ENCODE data around the gene CAMK1.

Gene CAMK1

DNA sequence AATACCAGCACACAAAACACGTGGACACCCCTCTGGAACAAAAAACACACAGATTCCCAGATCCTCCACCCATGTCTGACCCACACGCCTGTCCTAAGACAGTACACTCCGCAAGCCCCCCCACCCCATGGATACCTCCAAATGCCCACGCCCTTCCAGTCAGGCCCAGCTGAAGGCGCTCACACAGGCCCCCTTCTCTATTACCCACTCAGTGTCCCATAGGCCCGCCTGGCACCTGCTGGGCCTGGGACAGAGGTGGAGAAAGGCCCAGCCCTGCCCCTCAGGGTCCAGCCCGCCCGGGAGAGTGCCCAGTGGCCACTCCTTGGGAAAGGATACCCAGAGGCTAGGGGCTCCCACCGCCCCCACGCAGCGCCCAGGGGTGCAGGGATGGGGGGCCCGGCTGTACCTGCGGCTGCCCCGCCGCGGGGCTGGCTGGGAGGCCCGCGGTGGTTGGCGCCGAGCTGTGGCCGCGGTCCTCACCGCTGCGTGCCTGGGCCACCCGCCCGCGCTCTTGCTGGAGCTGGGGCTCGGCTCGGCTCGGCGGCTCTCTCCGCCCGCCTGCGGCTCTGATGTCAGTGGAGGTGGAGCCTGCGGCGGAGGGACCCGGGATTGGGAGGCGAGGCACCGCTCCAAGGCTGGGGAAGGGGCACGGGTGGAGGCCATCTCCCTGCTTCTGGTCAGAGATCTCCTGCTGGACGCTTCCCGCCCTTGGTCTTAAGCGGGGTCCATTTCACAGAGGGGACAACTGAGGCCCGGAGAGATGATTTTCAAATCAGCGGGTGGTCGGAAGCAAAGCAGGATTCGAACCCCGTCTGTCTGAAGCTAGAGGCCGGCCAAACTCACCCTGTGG, at the start of gene CAMK1:
Gene CAMK1, minus strand, starts transcription at position 522 of the 850 bp plus-strand sequence. CDS start 2,198 bp downstream, outside the sequence.
- DNase-seq (ENCODE audit: low read depth), result no peak

DNA sequence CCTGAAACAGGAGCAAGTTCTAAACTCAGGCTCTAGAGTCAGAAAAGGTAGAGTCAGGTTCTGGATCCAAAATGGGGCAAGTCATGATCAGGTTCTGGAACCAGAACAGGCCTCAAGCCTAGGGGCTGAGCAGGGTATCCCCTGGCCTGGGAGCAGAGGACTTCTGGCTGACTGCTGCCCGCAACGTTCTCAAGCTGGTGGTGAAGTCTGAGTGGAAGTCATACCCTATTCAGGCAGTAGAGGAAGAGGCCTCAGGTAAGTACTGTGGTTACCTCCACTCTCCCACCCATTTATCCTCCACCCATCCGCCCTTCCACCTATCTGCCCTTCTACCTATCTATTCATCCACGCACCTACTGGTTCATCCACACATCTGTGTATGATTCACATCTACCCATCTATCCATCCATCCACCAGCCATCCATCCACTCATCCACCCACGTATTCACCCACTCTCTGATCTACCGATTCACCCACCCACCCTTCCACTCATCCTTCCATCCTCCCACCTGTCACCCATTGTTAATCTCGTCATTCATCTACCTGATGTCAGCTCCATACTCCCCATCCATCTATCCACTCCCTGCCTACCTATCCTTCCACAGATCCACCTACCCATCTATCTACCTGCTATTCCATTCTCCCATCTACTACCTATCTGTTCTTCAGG, 49.1 kb upstream of the CAMK1 start:
- no peak for DNase-seq (ENCODE audit: low read depth)

DNA sequence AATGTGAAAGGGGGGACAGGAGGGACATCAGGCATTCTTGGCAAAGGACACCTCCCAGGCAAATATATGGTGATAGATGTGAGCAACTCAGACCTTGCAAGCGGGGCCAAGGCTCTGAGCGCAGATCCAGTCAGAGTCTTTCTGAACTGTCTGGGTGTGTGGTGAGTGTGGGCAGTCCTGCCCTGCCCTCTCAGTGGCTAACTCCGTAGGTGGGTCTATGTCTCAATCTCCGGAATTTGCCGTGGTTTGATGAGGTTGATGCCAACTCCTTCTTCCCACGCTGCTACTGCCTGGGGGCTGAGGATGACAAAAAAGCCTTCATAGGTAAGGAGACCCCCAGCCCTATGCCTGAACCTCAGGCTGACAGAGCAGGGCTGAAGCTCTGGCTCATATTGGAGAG, 47.7 kb upstream of the CAMK1 start:
- no peak for DNase-seq (ENCODE audit: low read depth)

DNA sequence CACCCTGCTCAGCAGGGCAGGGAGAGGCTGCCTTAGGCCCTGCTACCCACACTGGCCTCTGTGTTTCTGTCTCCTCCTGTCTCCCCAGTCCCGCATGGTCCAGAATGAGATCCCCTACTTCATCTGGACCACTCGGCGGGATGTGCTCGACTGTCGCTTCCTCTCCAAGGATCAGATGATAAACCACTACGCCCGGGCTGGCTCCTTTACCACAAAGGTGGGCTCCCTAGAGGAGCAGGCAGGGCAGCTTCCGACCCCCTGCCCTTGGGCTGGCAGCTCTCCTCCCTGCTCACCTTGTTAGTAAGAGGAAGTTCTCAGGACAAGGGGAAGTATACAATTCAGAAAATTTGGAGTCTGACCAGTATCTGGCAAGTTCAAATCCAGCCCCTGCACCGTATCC, 46.2 kb upstream of the CAMK1 start:
- DNase-seq (ENCODE audit: low read depth), result no peak

DNA sequence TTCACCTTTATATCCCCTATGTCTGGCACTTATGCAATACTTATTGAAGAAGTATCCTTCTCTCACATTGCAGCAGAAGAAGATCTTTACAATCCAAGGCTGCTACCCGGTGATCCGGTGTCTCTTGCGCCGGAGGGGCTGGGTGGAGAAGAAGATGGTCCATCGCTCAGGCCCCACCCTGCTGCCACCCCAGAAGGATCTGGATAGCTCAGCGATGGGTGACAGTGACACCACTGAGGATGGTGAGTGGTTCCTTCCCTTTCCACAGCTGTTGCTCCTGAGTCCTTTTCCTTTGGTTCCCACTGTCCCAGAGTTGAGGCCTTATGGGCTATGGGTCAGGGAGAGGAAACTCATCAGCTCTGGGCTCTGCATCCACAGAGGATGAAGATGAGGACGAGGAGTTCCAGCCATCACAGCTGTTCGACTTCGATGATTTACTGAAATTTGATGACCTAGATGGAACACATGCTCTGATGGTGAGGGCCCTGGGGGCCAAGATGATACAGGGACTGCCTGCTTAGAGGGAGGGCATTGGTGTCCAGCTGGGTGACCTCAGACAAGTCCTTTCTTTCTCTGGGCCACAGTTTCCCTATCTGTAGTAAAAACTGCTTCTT, 43.2 kb upstream of the CAMK1 start:
- DNase-seq (ENCODE audit: low read depth), result no peak

DNA sequence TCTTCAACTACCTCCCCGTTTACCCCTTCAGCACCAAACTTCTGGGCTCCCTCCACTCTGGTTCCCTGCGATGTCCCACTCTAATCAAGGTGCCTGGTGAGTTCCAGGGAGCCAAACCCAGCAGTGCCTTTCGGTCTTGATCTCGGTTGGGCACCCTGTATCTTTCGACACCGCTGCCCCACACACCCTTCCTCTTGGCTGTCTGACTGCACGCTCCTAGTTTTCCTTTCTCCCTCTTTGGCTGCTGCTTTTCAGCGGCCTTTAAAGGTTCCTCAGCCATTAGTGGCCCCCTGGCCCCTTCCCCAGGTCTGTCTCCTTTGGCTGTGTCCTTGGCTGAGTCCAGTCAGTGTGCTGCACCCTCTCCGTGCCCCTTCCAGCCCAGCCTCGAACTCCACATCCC, 41.1 kb upstream of the CAMK1 start:
- DNase-seq (ENCODE audit: low read depth), result no peak

DNA sequence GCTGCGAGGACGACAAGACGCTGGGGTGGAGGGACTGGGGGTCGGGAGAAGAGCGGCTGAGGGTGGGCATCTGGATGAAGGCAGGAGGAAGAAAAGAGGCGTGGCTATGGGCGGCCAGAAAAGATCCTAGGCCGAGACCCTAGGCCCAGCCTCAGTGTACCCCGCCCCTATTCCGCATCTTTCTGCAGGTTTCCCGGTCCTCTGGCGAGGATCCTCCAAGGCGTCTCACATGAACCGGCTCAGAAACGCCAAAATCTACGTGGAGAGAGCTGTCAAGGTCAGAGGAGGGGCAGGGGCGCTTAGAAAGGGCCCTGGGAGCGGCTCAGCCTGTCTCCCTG, 40.7 kb upstream of the CAMK1 start:
- no peak for DNase-seq (ENCODE audit: low read depth)

DNA sequence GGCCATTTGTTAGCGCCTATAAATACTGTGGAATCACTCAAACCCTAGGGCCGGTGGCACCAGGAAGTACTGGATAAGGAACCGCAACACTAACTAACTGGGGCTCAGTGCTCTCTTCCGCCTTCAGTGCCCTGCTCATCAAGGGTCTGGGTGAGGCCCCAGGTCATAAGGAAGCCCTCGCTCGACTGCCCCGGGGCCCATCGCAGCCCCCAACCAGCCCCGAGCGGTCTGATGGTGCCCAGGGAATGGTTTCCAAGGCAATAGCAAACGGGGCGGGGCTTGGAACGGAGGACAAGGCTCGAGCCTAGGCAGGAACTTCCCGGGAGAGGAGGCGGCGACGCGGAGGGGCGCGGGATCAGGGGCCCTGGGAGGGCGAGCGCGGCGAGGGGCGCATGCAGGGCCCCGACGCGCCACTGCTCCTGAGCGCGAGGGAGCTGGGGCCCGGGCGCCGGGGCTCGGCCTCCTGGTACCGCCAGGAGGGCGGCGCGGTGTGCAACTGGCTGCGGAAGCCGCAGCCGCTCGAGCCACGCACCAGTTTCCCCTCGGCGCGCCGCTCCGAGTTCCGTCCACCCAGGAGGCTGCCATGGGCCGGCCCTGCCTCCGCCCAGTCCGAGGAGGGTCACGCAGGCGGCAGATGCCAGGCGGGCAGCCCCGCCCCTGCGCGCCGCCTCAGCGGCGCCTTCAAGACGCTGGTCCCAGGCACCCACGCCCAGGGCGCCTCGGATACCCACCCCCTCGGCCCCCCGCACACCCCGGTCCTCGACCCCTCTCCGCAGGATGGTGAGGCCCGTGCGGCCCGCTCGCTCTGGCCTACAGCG, 40.1 kb upstream of the CAMK1 start, which contains the start of gene TTLL3:
Gene TTLL3, plus strand, starts transcription at position 648 of the 818 bp plus-strand sequence. CDS start 400 bp downstream, outside the sequence.
- no peak for DNase-seq (ENCODE audit: low read depth)

DNA sequence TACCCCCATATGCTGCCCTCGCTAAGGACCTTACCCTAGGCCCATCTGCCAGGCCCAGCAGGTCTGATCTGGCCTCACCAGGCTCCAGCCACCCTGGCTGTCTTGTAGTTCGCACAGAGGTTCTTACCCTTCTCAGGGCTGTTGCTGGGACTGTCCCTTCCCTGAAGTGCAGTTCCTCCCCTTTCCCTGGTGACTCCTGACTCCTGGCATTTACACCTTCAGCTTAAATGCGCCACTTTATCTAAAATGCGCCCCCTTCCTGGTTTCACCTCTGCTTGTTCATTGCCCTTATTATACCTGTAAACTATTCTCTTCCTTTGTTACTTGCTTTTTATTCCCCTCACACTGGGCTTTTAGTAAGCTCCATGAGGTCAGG, 39.5 kb upstream of the CAMK1 start:
- no peak for DNase-seq (ENCODE audit: low read depth)

DNA sequence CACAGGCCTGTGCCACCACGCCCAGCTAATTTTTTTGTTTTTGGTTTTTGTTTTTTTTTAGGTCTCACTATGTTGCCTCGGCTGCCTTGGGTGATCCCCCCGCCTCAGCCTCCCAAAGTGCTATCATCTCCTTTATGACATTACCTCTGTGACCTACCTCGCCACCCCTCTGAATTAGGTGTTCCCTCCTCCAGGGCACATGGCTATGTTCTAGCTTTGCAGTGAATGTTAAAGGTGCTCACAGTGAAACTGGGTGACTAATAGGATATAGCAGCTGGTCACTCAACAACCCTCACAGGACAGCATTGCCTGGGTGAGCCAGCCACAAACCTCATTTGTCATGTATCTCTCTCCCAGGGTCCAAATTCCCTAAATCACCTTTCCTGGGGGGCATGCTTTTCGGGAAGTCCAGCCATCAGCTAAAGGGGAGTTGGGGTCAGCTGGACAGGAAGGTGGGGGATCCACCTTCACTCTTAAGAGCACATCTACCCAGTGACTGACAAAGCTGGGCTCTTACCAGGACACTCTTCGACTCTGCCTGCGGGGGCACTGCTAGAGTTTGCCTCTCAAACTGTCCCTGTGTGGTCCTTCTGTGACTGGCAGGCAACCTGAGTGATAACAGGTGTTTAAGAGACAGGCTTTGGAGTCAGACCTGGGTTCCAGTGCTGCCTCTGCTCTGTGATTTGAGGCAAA, 38.7 kb upstream of the CAMK1 start:
- DNase-seq (ENCODE audit: low read depth), result no peak

DNA sequence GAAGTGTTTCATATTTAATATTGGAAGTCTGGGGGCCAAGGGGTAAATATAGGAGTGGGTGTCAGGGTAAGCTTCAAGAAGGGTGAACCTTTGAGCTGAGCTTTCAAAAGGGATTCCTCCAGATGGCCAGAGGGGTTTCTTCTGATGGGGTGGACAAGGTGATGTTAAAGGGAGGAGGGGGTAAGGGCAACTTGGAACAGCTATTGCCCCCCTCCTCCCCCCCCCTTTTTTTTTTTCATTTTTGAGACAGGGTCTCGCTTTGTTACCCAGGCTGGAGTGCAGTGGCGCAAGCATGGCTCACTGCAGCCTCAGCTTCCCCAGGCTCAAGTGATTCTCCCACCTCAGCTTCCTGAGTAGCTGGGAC, 38.2 kb upstream of the CAMK1 start:
- DNase-seq (ENCODE audit: low read depth), result no peak

DNA sequence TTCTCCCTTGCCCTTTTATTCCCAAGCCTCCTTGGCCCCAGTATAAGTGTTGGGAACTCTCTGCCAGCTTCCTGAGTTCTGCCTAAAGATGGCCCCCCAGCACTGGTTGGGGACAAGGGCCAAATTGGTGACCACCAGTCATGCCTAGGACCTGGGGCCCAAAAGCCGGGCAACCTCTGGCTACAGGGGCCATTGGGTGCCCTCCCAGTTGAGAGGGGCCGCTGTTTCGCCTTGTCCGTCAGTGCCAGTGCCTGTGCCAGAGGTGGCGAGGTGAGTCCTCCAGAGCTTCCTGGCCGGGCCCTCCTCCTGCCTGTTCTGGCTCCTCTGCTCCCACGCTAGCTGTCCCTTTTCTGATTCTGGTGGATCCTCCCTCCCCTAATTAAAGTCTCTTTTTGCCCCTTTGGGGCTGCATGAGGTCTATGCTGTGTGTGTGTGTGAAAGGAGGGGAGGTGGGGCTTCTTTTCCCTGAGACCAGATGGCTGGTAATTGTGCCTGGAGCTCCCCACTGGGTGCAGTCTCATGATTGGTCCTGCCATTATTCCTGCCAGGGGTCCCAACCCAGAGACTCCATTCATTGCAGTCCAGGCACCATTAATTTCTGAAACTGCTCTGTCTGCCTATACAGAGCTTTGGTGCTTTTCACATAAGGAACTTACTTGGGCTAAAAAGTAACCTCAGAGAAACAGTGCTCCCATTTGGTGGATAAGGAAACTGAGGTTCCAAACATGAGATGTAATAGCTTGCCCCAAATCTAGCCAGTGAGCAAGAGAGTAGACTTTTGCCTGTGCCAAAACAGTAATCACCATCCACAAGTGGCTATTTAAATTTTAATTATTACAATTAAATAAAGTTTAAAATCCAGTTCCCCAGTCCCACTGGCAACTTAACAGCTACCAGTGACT, 37.2 kb upstream of the CAMK1 start:
- no peak for DNase-seq (ENCODE audit: low read depth)

DNA sequence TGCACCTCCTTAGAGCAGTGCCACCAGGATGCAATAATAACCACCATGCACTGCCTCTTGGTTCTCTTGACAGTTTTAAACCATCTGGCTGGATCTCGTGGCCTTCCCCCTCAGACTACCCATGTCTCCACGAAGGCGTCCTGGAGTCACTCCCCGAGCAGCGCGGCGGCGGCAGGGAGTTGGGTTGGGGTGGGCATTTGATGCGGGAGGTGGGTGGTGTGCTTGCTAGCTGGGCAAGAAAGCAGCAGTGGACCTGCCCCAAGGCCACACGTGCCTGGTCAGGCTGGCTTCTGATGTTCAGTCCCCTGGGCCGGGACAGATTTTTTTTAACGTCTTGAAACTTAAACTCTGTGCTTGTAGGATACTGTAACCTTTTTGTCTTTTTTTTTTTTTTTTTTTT, 36.4 kb upstream of the CAMK1 start:
- no peak for DNase-seq (ENCODE audit: low read depth)

DNA sequence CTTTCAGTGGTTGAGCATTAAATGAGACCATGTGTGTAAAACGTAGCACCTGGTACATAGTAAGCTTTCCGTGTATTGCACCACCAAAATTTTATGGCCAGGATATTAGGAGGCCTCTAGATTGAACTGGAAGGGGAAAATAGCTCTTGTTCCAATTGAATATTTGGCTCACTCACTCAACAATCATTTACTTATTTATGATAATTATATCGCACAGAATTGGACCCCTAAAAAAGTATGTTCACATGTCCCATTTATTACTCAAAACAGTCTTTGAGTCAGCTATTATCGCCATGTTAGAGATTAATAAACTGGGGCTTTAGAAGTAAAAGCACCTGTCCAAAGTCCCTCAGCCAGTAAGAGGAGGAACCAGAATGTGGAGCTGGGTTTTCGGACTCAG, 35.2 kb upstream of the CAMK1 start:
- DNase-seq (ENCODE audit: low read depth), result no peak

DNA sequence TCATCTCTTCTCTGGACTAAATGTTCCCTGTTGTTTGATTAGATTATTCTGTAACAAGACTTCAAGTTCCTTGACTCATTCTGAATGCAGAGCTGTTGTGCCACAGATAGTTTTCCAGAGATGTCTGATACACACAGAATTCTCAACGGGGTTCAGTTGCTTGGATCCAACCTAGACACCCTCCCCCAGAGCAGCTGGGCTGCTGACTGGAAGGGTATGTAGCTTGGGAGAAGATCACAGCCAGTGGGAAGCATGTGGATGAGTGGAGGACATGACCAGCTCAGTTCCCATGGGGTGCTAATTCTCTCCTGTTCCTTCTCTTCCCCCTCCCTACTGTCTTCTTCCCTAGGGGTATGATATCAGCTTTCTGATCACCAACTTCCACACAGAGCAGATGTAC, 33.7 kb upstream of the CAMK1 start:
- no peak for DNase-seq (ENCODE audit: low read depth)

DNA sequence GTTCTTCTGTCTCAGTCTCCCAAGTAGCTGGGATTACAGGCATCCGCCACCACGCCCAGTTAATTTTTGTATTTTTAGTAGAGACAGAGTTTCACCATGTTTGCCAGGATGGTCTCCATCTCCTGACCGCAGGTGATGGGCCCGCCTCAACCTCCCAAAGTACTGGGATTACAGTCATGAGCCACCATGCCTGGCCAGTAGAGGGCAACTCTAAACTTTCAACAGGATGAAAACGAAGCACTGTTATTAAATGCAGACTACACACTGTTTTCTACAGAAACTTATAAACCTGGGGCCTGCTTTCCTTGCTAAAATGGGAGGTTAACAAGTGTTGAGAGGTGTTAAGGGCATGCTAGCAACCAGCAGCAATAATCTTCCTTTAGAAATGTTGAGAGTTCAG, 30.8 kb upstream of the CAMK1 start:
- no peak for DNase-seq (ENCODE audit: low read depth)

DNA sequence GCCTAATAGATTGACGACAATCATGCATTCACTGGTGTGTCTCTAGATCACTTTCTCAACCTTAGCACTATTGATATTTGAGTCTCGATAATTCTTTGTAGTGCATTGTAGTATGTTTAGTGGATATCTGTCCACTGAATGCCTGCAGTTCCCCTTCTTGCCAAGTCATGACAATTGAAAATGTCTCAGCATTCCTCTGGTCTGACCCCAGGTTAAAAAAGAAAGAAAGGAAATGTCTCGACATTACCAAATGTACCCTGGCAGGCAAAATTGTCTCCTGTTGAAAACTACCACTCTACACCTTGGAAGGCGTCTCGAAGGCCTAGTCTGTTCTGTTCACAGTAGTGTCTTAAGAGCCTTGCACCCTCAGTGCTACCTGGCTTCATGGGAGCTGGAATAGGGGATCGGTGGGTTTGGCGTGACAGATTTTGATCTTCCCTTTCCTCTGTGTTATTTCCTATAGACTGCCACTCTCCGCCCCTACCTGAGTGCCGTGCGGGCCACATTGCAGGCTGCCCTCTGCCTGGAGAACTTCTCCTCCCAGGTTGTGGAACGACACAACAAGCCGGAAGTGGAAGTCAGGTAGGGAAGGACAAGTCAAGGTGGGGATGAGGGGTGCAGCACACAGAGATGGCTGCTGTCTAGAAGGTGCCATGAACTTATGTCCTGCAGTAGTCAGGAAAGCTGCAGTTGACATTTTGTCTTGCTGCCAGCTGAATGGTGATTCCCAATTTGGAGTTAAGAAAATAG, 27.6 kb upstream of the CAMK1 start:
- DNase-seq (ENCODE audit: low read depth), result no peak

DNA sequence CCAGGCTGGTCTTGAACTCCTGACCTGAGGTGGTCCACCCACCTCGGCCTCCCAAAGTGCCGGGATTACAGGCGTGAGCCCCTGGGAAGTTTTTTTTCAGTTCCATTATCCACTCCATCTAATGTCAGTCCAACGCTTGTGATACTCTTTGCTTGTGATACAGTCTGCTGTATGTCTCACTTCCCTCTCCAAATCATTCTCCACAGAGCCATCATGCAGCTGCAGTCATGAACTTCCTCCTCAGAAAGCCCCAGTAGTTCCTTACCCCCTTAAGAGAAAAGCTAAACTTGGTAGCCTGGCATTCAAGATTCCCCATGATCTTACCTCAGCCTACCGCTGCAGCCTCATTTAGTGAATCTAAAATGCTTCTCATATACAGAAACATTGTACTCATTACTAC, 25.5 kb upstream of the CAMK1 start:
- DNase-seq (ENCODE audit: low read depth), result no peak

DNA sequence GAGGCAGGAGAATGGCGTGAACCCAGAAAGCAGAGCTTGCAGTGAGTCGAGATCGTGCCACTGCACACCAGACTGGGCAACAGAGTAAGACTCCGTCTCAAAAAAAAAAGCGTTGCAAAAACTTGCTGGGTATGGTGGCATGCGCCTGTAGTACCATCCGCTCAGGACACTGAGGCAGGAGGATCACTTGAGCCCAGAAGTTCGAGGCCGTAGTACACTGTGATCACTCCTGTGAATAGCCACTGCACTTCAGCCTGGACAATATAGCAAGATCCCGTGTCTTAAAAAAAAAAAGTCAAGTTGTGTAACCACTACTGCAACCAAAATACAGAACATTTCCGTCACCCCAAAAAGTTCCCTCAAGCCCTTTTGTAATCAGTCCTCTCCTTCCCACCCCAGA, 24.7 kb upstream of the CAMK1 start:
- no peak for DNase-seq (ENCODE audit: low read depth)

DNA sequence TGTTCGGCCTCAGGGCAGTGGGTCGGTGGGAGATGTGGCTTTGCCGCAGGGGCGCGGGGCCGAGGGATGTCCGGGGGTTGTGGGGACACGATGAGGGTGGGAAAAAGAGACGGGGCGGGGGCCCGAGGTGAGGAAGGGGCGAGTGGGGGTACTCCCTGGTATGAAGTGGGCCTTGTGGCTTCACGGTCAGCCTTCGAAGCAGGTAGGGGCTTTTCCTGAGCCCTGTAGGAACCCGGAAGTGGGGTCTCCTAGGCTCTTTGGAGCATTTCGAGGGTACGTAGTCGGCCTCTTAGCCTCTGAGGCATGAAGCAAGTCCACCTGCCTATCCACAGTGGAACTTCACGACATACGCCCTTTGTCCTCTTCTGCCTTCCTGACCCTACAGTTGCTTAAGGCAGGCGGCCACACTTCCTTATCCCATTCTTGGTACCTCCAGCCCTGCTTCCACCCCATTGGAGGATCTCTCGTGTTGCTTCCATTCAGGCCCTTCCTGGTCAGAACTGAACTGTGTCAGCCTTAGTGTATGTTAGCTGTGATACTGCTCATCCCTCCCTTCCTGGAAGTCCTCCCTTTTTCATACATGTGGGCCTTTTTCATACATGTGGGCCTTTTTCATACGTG, 23.5 kb upstream of the CAMK1 start:
- no peak for DNase-seq (ENCODE audit: low read depth)
